HEK293 (cell line): ENCODE measurements around the gene PREX1.

ENCODE experiments used
- CTCF ChIA-PET: fragments of 350-600 bp; formaldehyde crosslinking; extraction: SDS; loops from one replicate; lab custom pipeline; 2021; ENCODE audit warnings: antibody characterized with exemption; lab: Yijun Ruan, JAX
- POLR2A ChIA-PET: fragments of 300-600 bp; formaldehyde crosslinking; extraction: SDS; loops from one replicate; lab custom pipeline; 2020; ENCODE audit warnings: antibody characterized with exemption, inconsistent platforms; lab: Yijun Ruan, JAX
- H3K27ac ChIP-seq: fragments of 200-500 bp; sonication (Bioruptor generic); 2 replicates; pipeline ENCODE4 v1.5.1; 2014; ENCODE audit warnings: low read depth, low read length, control low read depth, inconsistent platforms; ENCODE audit errors: extremely low read depth
- H3K36me3 ChIP-seq, 2 experiments: fragments of 200-500 bp in 1 of 2; sonication (Bioruptor generic) in 1 of 2; 1 replicate in 1 of 2; 2 replicates in 1 of 2; pipeline ENCODE4 v1.5.1; 2014 to 2017; ENCODE audit warnings: inconsistent platforms in 2 of 2, low read length in 2 of 2; ENCODE audit not compliant: control insufficient read depth in 2 of 2, insufficient read depth in 1 of 2
- H3K4me1 ChIP-seq: fragments of 200-500 bp; sonication (Bioruptor generic); 2 replicates; pipeline ENCODE4 v1.5.1; 2014; ENCODE audit warnings: mild to moderate bottlenecking, low read length, inconsistent platforms; ENCODE audit not compliant: control insufficient read depth, insufficient read depth
- H3K4me3 ChIP-seq: 2 replicates; pipeline ENCODE4 v1.5.1; 2011; ENCODE audit warnings: low read depth, mild to moderate bottlenecking, control low read depth, low read length, moderate library complexity
- H3K9me3 ChIP-seq: fragments of 200-500 bp; sonication (Bioruptor generic); 2 replicates; pipeline ENCODE4 v1.5.1; 2014; ENCODE audit warnings: low read depth, low read length, inconsistent platforms; ENCODE audit not compliant: control insufficient read depth, insufficient read depth
- ELK4 ChIP-seq: IDR thresholded peaks from 2 replicates; pipeline ENCODE4 v1.6.1; 2011; ENCODE audit warnings: mild to moderate bottlenecking, low read depth, low read length, borderline replicate concordance
- MZF1 ChIP-seq: fragments of 450-650 bp; formaldehyde crosslinking; IDR thresholded peaks from 2 replicates; pipeline ENCODE4 v1.5.1; 2017; ENCODE audit warnings: missing biosample characterization, missing genetic modification characterization, borderline replicate concordance
- PRDM10 ChIP-seq: fragments of 450-650 bp; formaldehyde crosslinking; IDR thresholded peaks from 2 replicates; pipeline ENCODE4 v1.5.1; 2016; ENCODE audit warnings: missing biosample characterization, missing genetic modification characterization
- REST ChIP-seq: fragments of 450-650 bp; formaldehyde crosslinking; IDR thresholded peaks from 2 replicates; pipeline ENCODE4 v1.5.1; 2016; ENCODE audit warnings: missing biosample characterization, missing genetic modification characterization
- ZBTB7A ChIP-seq: fragments of 450-650 bp; formaldehyde crosslinking; IDR thresholded peaks from 2 replicates; pipeline ENCODE4 v1.5.1; 2016; ENCODE audit warnings: low read depth, missing biosample characterization, missing genetic modification characterization
- ZBTB8A ChIP-seq: fragments of 450-650 bp; formaldehyde crosslinking; IDR thresholded peaks from 2 replicates; pipeline ENCODE4 v1.5.1; 2016; ENCODE audit warnings: missing biosample characterization, missing genetic modification characterization
- ZNF114 ChIP-seq: fragments of 450-650 bp; formaldehyde crosslinking; IDR thresholded peaks from 2 replicates; pipeline ENCODE4 v1.5.0; 2017; ENCODE audit warnings: missing biosample characterization, missing genetic modification characterization
- ZNF146 ChIP-seq: fragments of 450-650 bp; formaldehyde crosslinking; IDR thresholded peaks from 2 replicates; pipeline ENCODE4 v1.5.1; 2016; ENCODE audit warnings: missing biosample characterization, missing genetic modification characterization
- ZNF2 ChIP-seq: fragments of 450-650 bp; formaldehyde crosslinking; IDR thresholded peaks from 2 replicates; pipeline ENCODE4 v1.5.1; 2016; ENCODE audit warnings: missing biosample characterization, missing genetic modification characterization
- ZNF223 ChIP-seq: fragments of 450-650 bp; formaldehyde crosslinking; IDR thresholded peaks from 2 replicates; pipeline ENCODE4 v1.5.1; 2016; ENCODE audit warnings: missing biosample characterization, missing genetic modification characterization
- ZNF423 ChIP-seq: fragments of 450-650 bp; formaldehyde crosslinking; IDR thresholded peaks from 2 replicates; pipeline ENCODE4 v1.5.1; 2016; ENCODE audit warnings: missing biosample characterization, missing genetic modification characterization
- ZNF488 ChIP-seq: fragments of 450-650 bp; formaldehyde crosslinking; IDR thresholded peaks from 2 replicates; pipeline ENCODE4 v1.5.1; 2016; ENCODE audit warnings: missing biosample characterization, missing genetic modification characterization
- ZNF521 ChIP-seq: fragments of 450-650 bp; formaldehyde crosslinking; IDR thresholded peaks from 2 replicates; pipeline ENCODE4 v1.5.1; 2017; ENCODE audit warnings: missing biosample characterization, mild to moderate bottlenecking, missing genetic modification characterization
- ZNF529 ChIP-seq: fragments of 450-650 bp; formaldehyde crosslinking; IDR thresholded peaks from 2 replicates; pipeline ENCODE4 v1.5.1; 2017; ENCODE audit warnings: missing genetic modification characterization, missing biosample characterization; ENCODE audit not compliant: insufficient replicate concordance
- ZNF571 ChIP-seq: fragments of 450-650 bp; formaldehyde crosslinking; IDR thresholded peaks from 2 replicates; pipeline ENCODE4 v1.5.0; 2017; ENCODE audit warnings: missing biosample characterization, missing genetic modification characterization
- ZNF610 ChIP-seq: fragments of 450-650 bp; formaldehyde crosslinking; IDR thresholded peaks from 2 replicates; pipeline ENCODE4 v1.5.1; 2016; ENCODE audit warnings: missing biosample characterization, missing genetic modification characterization, borderline replicate concordance
- ZNF701 ChIP-seq: fragments of 450-650 bp; formaldehyde crosslinking; IDR thresholded peaks from 2 replicates; pipeline ENCODE4 v1.5.1; 2016; ENCODE audit warnings: missing biosample characterization, missing genetic modification characterization

Gene PREX1

GRCh38 chr20:48855046-48855445 is 27.2 kb upstream of the PREX1 start:
- Histone ChIP-seq H3K27ac (no peak overlapping the region), H3K4me3 (no peak overlapping the region), H3K4me1 (no peaks in the 10 kb centered on the region), H3K9me3 (no peaks in the 10 kb centered on the region), H3K36me3 (no peaks in the 10 kb centered on the region)
- POLR2A ChIA-PET = no interaction called here
- CTCF ChIA-PET = interaction anchor here (0.5 kb wide), 1 partner anchor 389 kb away, joined by 3 read pairs; no protein-coding TSS in a partner anchor
- TF ChIP-seq ZNF610 (tag by site-specific recombination) = no peak
- no peak for TF ChIP-seq REST
- TF ChIP-seq ZNF114 (tag by site-specific recombination) = no peak
- no peak for TF ChIP-seq ZNF701 (tag by site-specific recombination)

- H3K4me1 ChIP-seq = no peaks in the 10 kb centered on the region
- ChIA-PET POLR2A (no interaction called here), CTCF (interaction anchor here (0.6 kb wide), 1 partner anchor 52 kb away, joined by 6 read pairs; no protein-coding TSS in a partner anchor)
- H3K36me3 ChIP-seq = no peaks in the 10 kb centered on the region
- H3K4me3 ChIP-seq = no peak overlapping the region
- TF ChIP-seq ZBTB8A = no peak
- no peak for TF ChIP-seq ZNF521 (tag by site-specific recombination)
- no peak for TF ChIP-seq ZNF488 (tag by site-specific recombination)
- TF ChIP-seq ZNF146 (tag by site-specific recombination) = peak; percentile 87
- peak; percentile 86; the same call in 1 of the 2 replicates for TF ChIP-seq MZF1 (tag by site-specific recombination)
- no peak for TF ChIP-seq ZNF223 (tag by site-specific recombination)
- no peak for TF ChIP-seq ZBTB7A (tag by site-specific recombination)
- no peak for TF ChIP-seq ZNF2 (tag by site-specific recombination)
- TF ChIP-seq ZNF571 (tag by site-specific recombination) = no peak
- TF ChIP-seq ZNF529 (tag by site-specific recombination) = no peak
- no peak for TF ChIP-seq ZNF423
- no peak for TF ChIP-seq PRDM10 (tag by site-specific recombination)
- TF ChIP-seq ELK4 = no peak
- TF ChIP-seq, all 188 proteins: peak for 2
- Histone ChIP-seq H3K27ac (no peak overlapping the region), H3K9me3 (no peaks in the 10 kb centered on the region)
These were observed 24.8 kb upstream of the PREX1 start for GRCh38 chr20:48852609-48853008.
